ENCODE results near the gene SHB. TPM values are rescaled to one million over a fixed set of nuclear protein-coding genes. Genes with fewer than 3 reads are reported as not detected.

Gene SHB
- total RNA-seq, 4 donors from 2014 or later: 18.4 to 27.5 (median 22.0) TPM

GRCh38 chr9:37996819-37997217 lies 72.2 kb downstream of the SHB start:
- H3K4me3 ChIP-seq (replicated peaks in 1 of 3): no peak overlapping the region
- 97% methylated on average over 4 of the region's 4 CpGs for WGBS, 2 donors
- no peak overlapping the region for H3K27ac ChIP-seq
- no peaks in the 10 kb centered on the region for H3K36me3 ChIP-seq
- no peaks in the 10 kb centered on the region for H3K9me3 ChIP-seq
- no peak for DNase-seq
- H3K4me1 ChIP-seq: peaks cover 0 to 20% of the 10 kb centered on the region in 2 donors
- intact Hi-C loops (cut with DNase I): no loop called here
- H3K27me3 ChIP-seq: no peaks in the 10 kb centered on the region
- TF ChIP-seq CTCF (IDR thresholded peaks at IDR 0.05): no peak
- no peak for TF ChIP-seq POLR2A (IDR thresholded peaks at IDR 0.05)

- no peaks in the 10 kb centered on the region for H3K27me3 ChIP-seq
- DNase-seq: no peak
- intact Hi-C loops (cut with DNase I): no loop called here
- no peak overlapping the region for H3K27ac ChIP-seq
- no peak for TF ChIP-seq POLR2A (IDR thresholded peaks at IDR 0.05)
- no peak for TF ChIP-seq CTCF (IDR thresholded peaks at IDR 0.05)
- WGBS, 2 donors: 94 to 96% methylated on average over 5 of the region's 5 CpGs
- no peaks in the 10 kb centered on the region for H3K36me3 ChIP-seq
- H3K4me1 ChIP-seq: peaks cover 0 to 20% of the 10 kb centered on the region in 2 donors
- H3K4me3 ChIP-seq (replicated peaks in 1 of 3): no peak overlapping the region
- H3K9me3 ChIP-seq: no peaks in the 10 kb centered on the region
Measured at GRCh38 chr9:37995961-37996818, 72.8 kb downstream of the SHB start.

GRCh38 chr9:37995348-37995737 lies 73.7 kb downstream of the SHB start:
- Histone ChIP-seq H3K9me3 (no peaks in the 10 kb centered on the region), H3K36me3 (no peaks in the 10 kb centered on the region), H3K27ac (no peak overlapping the region), H3K27me3 (no peaks in the 10 kb centered on the region), H3K4me3 (replicated peaks in 1 of 3) (no peak overlapping the region), H3K4me1 (peaks cover 0 to 20% of the 10 kb centered on the region in 2 donors)
- intact Hi-C loops (cut with DNase I): no loop called here
- 84 to 94% methylated on average over 6 of the region's 6 CpGs for WGBS, 2 donors
- TF ChIP-seq CTCF (IDR thresholded peaks at IDR 0.05) (no peak), POLR2A (IDR thresholded peaks at IDR 0.05) (no peak)
- DNase-seq: no peak

GRCh38 chr9:37994639-37995347 lies 74.2 kb downstream of the SHB start:
- Histone ChIP-seq H3K27me3 (no peaks in the 10 kb centered on the region), H3K4me3 (replicated peaks in 1 of 3) (no peak overlapping the region), H3K27ac (no peak overlapping the region), H3K4me1 (peaks cover 0 to 20% of the 10 kb centered on the region in 2 donors), H3K9me3 (no peaks in the 10 kb centered on the region), H3K36me3 (no peaks in the 10 kb centered on the region)
- peak; percentile 21 to 35 for DNase-seq
- 50 to 72% methylated on average over 15 of the region's 15 CpGs for WGBS, 2 donors
- TF ChIP-seq CTCF (IDR thresholded peaks at IDR 0.05) (no peak), POLR2A (IDR thresholded peaks at IDR 0.05) (no peak)
- intact Hi-C loops (cut with DNase I): no loop called here

- Histone ChIP-seq H3K4me1 (peaks cover 0 to 9% of the 10 kb centered on the region in 2 donors), H3K9me3 (no peaks in the 10 kb centered on the region)
- WGBS, 2 donors: 79% methylated on average over 8 of the region's 8 CpGs
Measured at GRCh38 chr9:37992924-37993349, 76.1 kb downstream of the SHB start.

More at GRCh38 chr9:37992924-37993349, 76.1 kb downstream of the SHB start:
- Histone ChIP-seq H3K36me3 (no peaks in the 10 kb centered on the region), H3K4me3 (replicated peaks in 1 of 3) (no peak overlapping the region), H3K27me3 (no peaks in the 10 kb centered on the region), H3K27ac (no peak overlapping the region)
- TF ChIP-seq POLR2A (IDR thresholded peaks at IDR 0.05) (no peak), CTCF (IDR thresholded peaks at IDR 0.05) (no peak)
- DNase-seq: no peak
- intact Hi-C loops (cut with DNase I): no loop called here

All from thyroid gland (tissue), 4 donors.